IMR-90 (cell line): ENCODE measurements around the gene SOD2. TPM values are rescaled to one million over a fixed set of nuclear protein-coding genes. Genes with fewer than 3 reads are reported as not detected.

Source experiments
- ATAC-seq: fragments of 200-7000 bp; cut with Tn5 transposase; 2 replicates; pipeline ENCODE4 v1.9.1; 2020; ENCODE audit warnings: low read depth, mild to moderate bottlenecking, moderate library complexity
- BruUV-seq: library from RNA; stranded (reverse); fragments of 400-500 nt; replicated peaks from 2 replicates; lab custom pipeline; 2021; lab: Mats Ljungman, UMichigan
- CTCF ChIA-PET: fragments of 300-600 bp; formaldehyde crosslinking; extraction: SDS; loops from one replicate; lab custom pipeline; 2021; ENCODE audit warnings: antibody characterized with exemption; lab: Yijun Ruan, JAX
- POLR2A ChIA-PET: fragments of 300-600 bp; sonication (Branson Sonifier 250); formaldehyde crosslinking; loops from one replicate; lab custom pipeline; 2022; ENCODE audit warnings: antibody characterized with exemption; ENCODE audit not compliant: unreplicated experiment; lab: Charles Lee
- DNase-seq: peaks from one replicate; pipeline ENCODE4 v3.0.0; 2013
- H2AFZ ChIP-seq: replicated peaks from 2 replicates; pipeline ENCODE3; 2013; ENCODE audit warnings: low read length, mild to moderate bottlenecking; ENCODE audit not compliant: poor library complexity
- H2AK5ac ChIP-seq: 2 replicates; pipeline ENCODE4 v1.6.1; 2013; ENCODE audit warnings: low read depth, low read length, inconsistent platforms
- H2AK9ac ChIP-seq: replicated peaks from 2 replicates; pipeline ENCODE3; 2013; ENCODE audit warnings: mild to moderate bottlenecking, low read depth, low read length, moderate library complexity; ENCODE audit not compliant: poor library complexity
- H2BK120ac ChIP-seq: 2 replicates; pipeline ENCODE4 v1.6.1; 2013; ENCODE audit warnings: low read depth, low read length, inconsistent platforms
- H2BK15ac ChIP-seq: 3 replicates; pipeline ENCODE4 v1.6.1; 2013; ENCODE audit warnings: low read depth, low read length, inconsistent platforms
- H2BK20ac ChIP-seq: 2 replicates; pipeline ENCODE4 v1.6.1; 2013; ENCODE audit warnings: low read depth, mild to moderate bottlenecking, inconsistent platforms, low read length, moderate library complexity
- H2BK5ac ChIP-seq: 2 replicates; pipeline ENCODE4 v1.6.1; 2013; ENCODE audit warnings: mild to moderate bottlenecking, low read depth, low read length, inconsistent platforms; ENCODE audit not compliant: poor library complexity, severe bottlenecking
- H3K14ac ChIP-seq: replicated peaks from 2 replicates; pipeline ENCODE4 v1.6.1; 2013; ENCODE audit warnings: low read depth, low read length, inconsistent platforms
- H3K18ac ChIP-seq: 2 replicates; pipeline ENCODE4 v1.6.1; 2013; ENCODE audit warnings: low read depth, low read length, control low read depth
- H3K23ac ChIP-seq: 2 replicates; pipeline ENCODE4 v1.6.1; 2013; ENCODE audit warnings: low read depth, low read length, inconsistent platforms
- H3K27ac ChIP-seq: 2 replicates; pipeline ENCODE4 v1.5.1; 2013; ENCODE audit warnings: mild to moderate bottlenecking, control low read depth, low read length; ENCODE audit not compliant: insufficient read depth
- H3K27me3 ChIP-seq: 2 replicates; pipeline ENCODE4 v1.6.1; 2013; ENCODE audit warnings: low read length; ENCODE audit not compliant: control insufficient read depth, insufficient read depth
- H3K36me3 ChIP-seq: 2 replicates; pipeline ENCODE4 v1.6.1; 2013; ENCODE audit warnings: low read length, mixed read lengths; ENCODE audit not compliant: control insufficient read depth, insufficient read depth
- H3K4ac ChIP-seq: 2 replicates; pipeline ENCODE4 v1.6.1; 2013; ENCODE audit warnings: low read depth, low read length, inconsistent platforms
- H3K4me1 ChIP-seq: 2 replicates; pipeline ENCODE4 v1.6.1; 2013; ENCODE audit warnings: low read length, mixed read lengths; ENCODE audit not compliant: control insufficient read depth, insufficient read depth
- H3K4me2 ChIP-seq: 2 replicates; pipeline ENCODE4 v1.6.1; 2013; ENCODE audit warnings: low read depth, mild to moderate bottlenecking, control low read depth, low read length, moderate library complexity
- H3K4me3 ChIP-seq: 2 replicates; pipeline ENCODE4 v1.5.1; 2013; ENCODE audit warnings: low read depth, mild to moderate bottlenecking, control low read depth, low read length, moderate library complexity; ENCODE audit not compliant: insufficient read depth
- H3K56ac ChIP-seq: 2 replicates; pipeline ENCODE4 v1.6.1; 2013; ENCODE audit warnings: low read length, inconsistent platforms; ENCODE audit not compliant: insufficient read depth; ENCODE audit errors: extremely low read depth
- H3K79me1 ChIP-seq, 2 experiments: 2 replicates each; pipeline ENCODE4 v1.6.1; 2013; ENCODE audit warnings: low read length in 2 of 2, inconsistent platforms in 1 of 2, low read depth in 1 of 2
- H3K9ac ChIP-seq: 2 replicates; pipeline ENCODE4 v1.6.1; 2013; ENCODE audit warnings: low read depth, low read length, control low read depth
- H3K9me1 ChIP-seq: 2 replicates; pipeline ENCODE4 v1.6.1; 2013; ENCODE audit warnings: low read length, inconsistent platforms; ENCODE audit not compliant: insufficient read depth
- H3K9me3 ChIP-seq: 2 replicates; pipeline ENCODE4 v1.6.1; 2013; ENCODE audit warnings: low read length; ENCODE audit not compliant: control insufficient read depth, insufficient read depth
- H4K20me1 ChIP-seq: 2 replicates; pipeline ENCODE4 v1.6.1; 2013; ENCODE audit warnings: low read length, inconsistent platforms; ENCODE audit not compliant: insufficient read depth
- H4K5ac ChIP-seq: 2 replicates; pipeline ENCODE4 v1.6.1; 2013; ENCODE audit warnings: mild to moderate bottlenecking, low read depth, low read length, control low read depth
- H4K8ac ChIP-seq, 2 experiments: 2 replicates each; pipeline ENCODE4 v1.6.1; 2013; ENCODE audit warnings: low read depth in 2 of 2, low read length in 2 of 2, control low read depth in 1 of 2, inconsistent platforms in 1 of 2
- H4K91ac ChIP-seq: 2 replicates; pipeline ENCODE4 v1.6.1; 2013; ENCODE audit warnings: low read depth, low read length, inconsistent platforms; ENCODE audit not compliant: insufficient read depth
- FOS ChIP-seq: fragments of 150-350 bp; IDR thresholded peaks from 2 replicates; pipeline ENCODE4 v1.6.1; 2016; ENCODE audit warnings: low read depth, low read length
- RAD21 ChIP-seq: IDR thresholded peaks from 2 replicates; pipeline ENCODE4 v1.6.1; 2012; ENCODE audit warnings: low read length, improper control_type of control experiment
- RFX5 ChIP-seq: IDR thresholded peaks from 2 replicates; pipeline ENCODE4 v1.8.0; 2012; ENCODE audit warnings: low read depth, mild to moderate bottlenecking, low read length, moderate library complexity
- WGBS, 2 experiments: methylation state at CpG; one replicate each; pipeline versions ENCODE4 v1.1.5 to v1.1.7; 2013; ENCODE audit warnings: missing lambda C conversion rate in 2 of 2; ENCODE audit not compliant: insufficient read length in 1 of 2; ENCODE audit errors: extremely low coverage in 2 of 2; 5-methylcytosine and 5-hydroxymethylcytosine counted together
- dilution Hi-C: fragments of 300-500 bp; cut with HindIII; formaldehyde crosslinking; loops from one replicate; pipeline ENCODE4 v1.14.3; 2018; ENCODE audit warnings: low sequenced_read_pairs; ENCODE audit not compliant: unreplicated experiment
- in situ Hi-C: fragments of 300-500 bp; cut with MboI; formaldehyde crosslinking; loops from 3 replicates; pipeline ENCODE4 v1.14.3; 2019; ENCODE audit warnings: low sequenced_read_pairs, inconsistent platforms, mixed read lengths
- intact Hi-C: fragments of 100-400 bp; cut with micrococcal nuclease; formaldehyde crosslinking; loops from 2 replicates; pipeline ENCODE4 v1.10.0; 2022
- polyA plus RNA-seq, 3 experiments: library from polyadenylated mRNA; depleted of rRNA; stranded (reverse); fragments of >200 nt; gene quantifications; 2 replicates each; pipeline ENCODE4 v1.2.3, GENCODE V29; 2012; ENCODE audit warnings: low replicate concordance in 1 of 3
- total RNA-seq: library from RNA; depleted of rRNA; stranded (reverse); fragments of >200 nt; gene quantifications from 2 replicates; pipeline ENCODE4 v1.2.3, GENCODE V29; 2012
- TF ChIP-seq, protein P1 (sequence below): fragments of 150-350 bp; IDR thresholded peaks from 2 replicates; pipeline ENCODE4 v1.6.1; 2017; ENCODE audit warnings: mild to moderate bottlenecking, antibody characterized with exemption, low read length, low read depth

The SOD2 gene
- total and polyA plus RNA-seq, 2 of the 4 experiments (the other 2 are of a cell fraction): 173 to 243 TPM

GRCh38 chr6:159686040-159686439 lies 7.0 kb downstream of the SOD2 start:
- no peaks in the 10 kb centered on the region for H3K27me3 ChIP-seq
- no peak overlapping the region for H3K9ac ChIP-seq
- H3K56ac ChIP-seq: no peak overlapping the region
- H2BK20ac ChIP-seq: no peak overlapping the region
- BruUV-seq: no TSS peak
- H2BK5ac ChIP-seq: no peak overlapping the region
- H3K9me3 ChIP-seq: no peaks in the 10 kb centered on the region
- H4K5ac ChIP-seq: no peak overlapping the region
- no peak overlapping the region for H3K14ac ChIP-seq
- intact Hi-C loops (no loop called here), dilution Hi-C loops (no loop called here), in situ Hi-C loops (loop anchor here (25.0 kb wide), 1 partner anchor 276 kb away; the partner anchor contains the start of gene IGF2R)
- 100% methylated on average over 1 of the region's 5 CpGs; no CpG with 5 or more reads in 1 of the 2 experiments for WGBS, 2 experiments
- H3K4me1 ChIP-seq: peaks cover 21% of the 10 kb centered on the region
- ATAC-seq (no peak), DNase-seq (no peak)
- no peak overlapping the region for H2AK5ac ChIP-seq
- H3K23ac ChIP-seq: no peak overlapping the region
- no peak overlapping the region for H3K4me3 ChIP-seq
- no peak overlapping the region for H3K27ac ChIP-seq
- H2AFZ ChIP-seq: no peak overlapping the region
- H4K91ac ChIP-seq: no peak overlapping the region
- H3K36me3 ChIP-seq: peaks cover 57% of the 10 kb centered on the region
- H2BK120ac ChIP-seq: no peak overlapping the region
- peaks cover 7% of the 10 kb centered on the region for H3K9me1 ChIP-seq
- ChIA-PET POLR2A (no interaction called here), CTCF (interaction anchor here (0.5 kb wide), 1 partner anchor 74 kb away, joined by 3 read pairs; no protein-coding TSS in a partner anchor)
- no peak overlapping the region for H2AK9ac ChIP-seq
- TF ChIP-seq, protein P1, sequence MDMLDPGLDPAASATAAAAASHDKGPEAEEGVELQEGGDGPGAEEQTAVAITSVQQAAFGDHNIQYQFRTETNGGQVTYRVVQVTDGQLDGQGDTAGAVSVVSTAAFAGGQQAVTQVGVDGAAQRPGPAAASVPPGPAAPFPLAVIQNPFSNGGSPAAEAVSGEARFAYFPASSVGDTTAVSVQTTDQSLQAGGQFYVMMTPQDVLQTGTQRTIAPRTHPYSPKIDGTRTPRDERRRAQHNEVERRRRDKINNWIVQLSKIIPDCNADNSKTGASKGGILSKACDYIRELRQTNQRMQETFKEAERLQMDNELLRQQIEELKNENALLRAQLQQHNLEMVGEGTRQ: no peak
- no peak for TF ChIP-seq RFX5
- TF ChIP-seq RAD21: no peak
- TF ChIP-seq FOS: no peak
- no peak overlapping the region for H3K4ac ChIP-seq
- no peak overlapping the region for H3K4me2 ChIP-seq
- no peak overlapping the region for H4K8ac ChIP-seq
- H3K79me1 ChIP-seq: peaks cover 20 to 52% of the 10 kb centered on the region in 2 experiments
- no peak overlapping the region for H3K18ac ChIP-seq
- H2BK15ac ChIP-seq: no peak overlapping the region
- H4K20me1 ChIP-seq: no peaks in the 10 kb centered on the region
